Measurements from ENCODE around the gene JOSD1.

- TF ChIP-seq CTCF (IDR thresholded peaks at IDR 0.05) (no peak), POLR2A (IDR thresholded peaks at IDR 0.05) (no peak)
Measured at GRCh38 chr22:38741576-38741975, 40.8 kb upstream of the JOSD1 start.
